Nephron progenitor cell (in vitro differentiated cells): ENCODE data around the gene GMPR.

Experiments
- DNase-seq: peaks from one replicate; pipeline ENCODE4 v3.0.0; 2021
- H3K27ac Mint-ChIP-seq: 2 replicates; pipeline ENCODE4 v1.8.0; 2021; ENCODE audit warnings: mild to moderate bottlenecking, moderate library complexity, mixed read lengths
- H3K27me3 Mint-ChIP-seq: 2 replicates; pipeline ENCODE4 v1.8.0; 2021; ENCODE audit warnings: mild to moderate bottlenecking, low read depth, mixed read lengths; ENCODE audit not compliant: poor library complexity
- H3K36me3 Mint-ChIP-seq: 2 replicates; pipeline ENCODE4 v1.8.0; 2021; ENCODE audit warnings: low read depth, mixed read lengths
- H3K4me1 Mint-ChIP-seq: 2 replicates; pipeline ENCODE4 v1.8.0; 2021; ENCODE audit warnings: mixed read lengths
- H3K4me3 Mint-ChIP-seq: 2 replicates; pipeline ENCODE4 v1.8.0; 2021; ENCODE audit warnings: mild to moderate bottlenecking, moderate library complexity, mixed read lengths
- H3K9me3 Mint-ChIP-seq: 2 replicates; pipeline ENCODE4 v1.8.0; 2021; ENCODE audit warnings: mild to moderate bottlenecking, moderate library complexity, mixed read lengths
- TF ChIP-seq, protein P1 (sequence below): fragments of 200-600 bp; sonication (generic); IDR thresholded peaks from 2 replicates; pipeline ENCODE4 v1.5.0; 2021; ENCODE audit warnings: antibody characterized with exemption

The GMPR gene

GRCh38 chr6:16333580-16333979, 95.2 kb downstream of the GMPR start:
- H3K9me3 Mint-ChIP-seq: no peaks in the 10 kb centered on the region
- H3K36me3 Mint-ChIP-seq: no peaks in the 10 kb centered on the region
- peaks cover 14% of the 10 kb centered on the region for H3K4me1 Mint-ChIP-seq
- DNase-seq: no peak
- peaks cover 11% of the 10 kb centered on the region for H3K27me3 Mint-ChIP-seq
- TF ChIP-seq, protein P1, sequence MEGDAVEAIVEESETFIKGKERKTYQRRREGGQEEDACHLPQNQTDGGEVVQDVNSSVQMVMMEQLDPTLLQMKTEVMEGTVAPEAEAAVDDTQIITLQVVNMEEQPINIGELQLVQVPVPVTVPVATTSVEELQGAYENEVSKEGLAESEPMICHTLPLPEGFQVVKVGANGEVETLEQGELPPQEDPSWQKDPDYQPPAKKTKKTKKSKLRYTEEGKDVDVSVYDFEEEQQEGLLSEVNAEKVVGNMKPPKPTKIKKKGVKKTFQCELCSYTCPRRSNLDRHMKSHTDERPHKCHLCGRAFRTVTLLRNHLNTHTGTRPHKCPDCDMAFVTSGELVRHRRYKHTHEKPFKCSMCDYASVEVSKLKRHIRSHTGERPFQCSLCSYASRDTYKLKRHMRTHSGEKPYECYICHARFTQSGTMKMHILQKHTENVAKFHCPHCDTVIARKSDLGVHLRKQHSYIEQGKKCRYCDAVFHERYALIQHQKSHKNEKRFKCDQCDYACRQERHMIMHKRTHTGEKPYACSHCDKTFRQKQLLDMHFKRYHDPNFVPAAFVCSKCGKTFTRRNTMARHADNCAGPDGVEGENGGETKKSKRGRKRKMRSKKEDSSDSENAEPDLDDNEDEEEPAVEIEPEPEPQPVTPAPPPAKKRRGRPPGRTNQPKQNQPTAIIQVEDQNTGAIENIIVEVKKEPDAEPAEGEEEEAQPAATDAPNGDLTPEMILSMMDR: no peak
- H3K27ac Mint-ChIP-seq: no peak overlapping the region
- no peak overlapping the region for H3K4me3 Mint-ChIP-seq

DNA sequence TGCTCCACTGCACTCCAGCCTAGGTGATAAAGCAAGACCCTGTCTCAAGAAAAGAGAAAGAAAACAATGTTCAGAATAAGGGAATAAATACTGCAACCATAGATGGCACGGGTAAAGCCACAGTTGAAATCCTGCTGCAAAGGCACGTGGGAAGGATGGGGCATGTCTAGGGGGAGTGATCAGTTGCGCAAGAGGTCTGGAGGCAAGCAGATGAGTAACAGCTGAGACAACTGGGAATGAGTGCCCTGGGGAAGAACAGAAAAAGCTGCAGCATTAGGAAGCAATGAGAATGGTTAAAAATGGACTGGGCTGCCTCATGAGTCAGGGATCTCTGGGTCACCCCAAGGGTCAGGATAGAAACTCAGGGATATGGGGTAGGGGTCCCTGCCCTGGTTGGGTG, 96.3 kb downstream of the GMPR start:
- no peak for DNase-seq
- Mint-ChIP-seq H3K4me3 (no peak overlapping the region), H3K27me3 (peaks cover 11% of the 10 kb centered on the region), H3K4me1 (peaks cover 17% of the 10 kb centered on the region), H3K27ac (no peak overlapping the region), H3K9me3 (no peaks in the 10 kb centered on the region), H3K36me3 (no peaks in the 10 kb centered on the region)
- TF ChIP-seq, protein P1: no peak

DNA sequence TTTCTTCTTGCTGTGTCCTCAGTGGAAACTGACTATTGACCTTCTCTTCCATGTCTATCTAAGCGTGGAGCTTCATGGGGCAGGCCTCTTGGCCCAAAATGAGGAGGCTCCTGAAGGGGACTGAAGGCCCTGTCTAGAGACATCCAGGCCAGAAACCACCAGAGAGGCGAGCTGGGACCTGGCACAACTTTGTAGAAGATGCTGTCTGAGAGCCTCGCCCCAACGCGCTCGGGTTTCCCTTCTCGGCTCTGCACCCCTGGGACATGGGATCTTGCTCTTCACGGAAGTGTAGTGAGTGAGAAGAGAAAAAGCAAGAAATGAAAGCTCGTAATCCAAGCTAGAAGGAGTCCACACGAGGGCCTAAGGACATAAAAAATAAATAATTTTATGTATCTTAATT, 96.8 kb downstream of the GMPR start:
- no peak overlapping the region for H3K4me3 Mint-ChIP-seq
- H3K4me1 Mint-ChIP-seq: peaks cover 17% of the 10 kb centered on the region
- H3K27ac Mint-ChIP-seq: no peak overlapping the region

GRCh38 chr6:16336056-16336818, 97.8 kb downstream of the GMPR start:
- Mint-ChIP-seq H3K27ac (no peak overlapping the region), H3K9me3 (peaks cover 9% of the 10 kb centered on the region), H3K4me3 (no peak overlapping the region), H3K27me3 (peaks cover 11% of the 10 kb centered on the region), H3K4me1 (peaks cover 17% of the 10 kb centered on the region), H3K36me3 (no peaks in the 10 kb centered on the region)
- TF ChIP-seq, protein P1: no peak
- DNase-seq: no peak

More for the DNA sequence above, 96.8 kb downstream of the GMPR start:
- Mint-ChIP-seq H3K36me3 (no peaks in the 10 kb centered on the region), H3K9me3 (no peaks in the 10 kb centered on the region), H3K27me3 (peaks cover 11% of the 10 kb centered on the region)
- DNase-seq: no peak
- TF ChIP-seq, protein P1: no peak

GRCh38 chr6:16336911-16337294, 98.5 kb downstream of the GMPR start:
- no peaks in the 10 kb centered on the region for H3K36me3 Mint-ChIP-seq
- peaks cover 17% of the 10 kb centered on the region for H3K4me1 Mint-ChIP-seq

More at GRCh38 chr6:16336911-16337294, 98.5 kb downstream of the GMPR start:
- DNase-seq: no peak
- TF ChIP-seq, protein P1: no peak
- peaks cover 11% of the 10 kb centered on the region for H3K27me3 Mint-ChIP-seq
- H3K4me3 Mint-ChIP-seq: no peak overlapping the region
- H3K27ac Mint-ChIP-seq: no peak overlapping the region
- H3K9me3 Mint-ChIP-seq: peaks cover 10% of the 10 kb centered on the region
